ENCODE measurements around the gene SH3RF1.
"Not testable (repeated sequence)": the region's sequence is repeated elsewhere in the genome, so short reads cannot be mapped to it uniquely, and the experiment has no call there.

SH3RF1 gene

GRCh38 chr4:169185133-169185956, 85.4 kb downstream of the SH3RF1 start:
- no peak overlapping the region for H3K4me3 ChIP-seq (ENCODE audit: control insufficient read depth, low read depth, low read length)
- DNase-seq (ENCODE audit: low read depth), result no peak
- no peak for TF ChIP-seq CTCF (conservative IDR thresholded peaks at IDR 0.05; ENCODE audit: control insufficient read depth, insufficient read depth, low read depth, low read length)

- H3K4me3 ChIP-seq (ENCODE audit: control insufficient read depth, low read depth, low read length), result no peak overlapping the region
- DNase-seq (ENCODE audit: low read depth), result no peak
- no peak for TF ChIP-seq CTCF (conservative IDR thresholded peaks at IDR 0.05; ENCODE audit: control insufficient read depth, insufficient read depth, low read depth, low read length)
Observed at GRCh38 chr4:169184686-169185085, 86.1 kb downstream of the SH3RF1 start.

- peak; percentile 60 for DNase-seq (ENCODE audit: low read depth)
- H3K4me3 ChIP-seq (ENCODE audit: control insufficient read depth, low read depth, low read length), result no peak overlapping the region
- no peak for TF ChIP-seq CTCF (conservative IDR thresholded peaks at IDR 0.05; ENCODE audit: control insufficient read depth, insufficient read depth, low read depth, low read length)
Observed at GRCh38 chr4:169184236-169184635, 86.5 kb downstream of the SH3RF1 start.

- no peak overlapping the region for H3K4me3 ChIP-seq (ENCODE audit: control insufficient read depth, low read depth, low read length)
- TF ChIP-seq CTCF (conservative IDR thresholded peaks at IDR 0.05; ENCODE audit: control insufficient read depth, insufficient read depth, low read depth, low read length), result no peak
- DNase-seq (ENCODE audit: low read depth), result no peak
Observed at GRCh38 chr4:169183581-169183980, 87.2 kb downstream of the SH3RF1 start.

GRCh38 chr4:169179609-169180521, 90.9 kb downstream of the SH3RF1 start:
- no peak for DNase-seq (ENCODE audit: low read depth)
- H3K4me3 ChIP-seq (ENCODE audit: control insufficient read depth, low read depth, low read length), result no peak overlapping the region

GRCh38 chr4:169178092-169178491, 92.7 kb downstream of the SH3RF1 start:
- not testable (repeated sequence) for H3K4me3 ChIP-seq (ENCODE audit: control insufficient read depth, low read depth, low read length); DNase-seq (ENCODE audit: low read depth)

More at GRCh38 chr4:169179609-169180521, 90.9 kb downstream of the SH3RF1 start:
- TF ChIP-seq CTCF (conservative IDR thresholded peaks at IDR 0.05; ENCODE audit: control insufficient read depth, insufficient read depth, low read depth, low read length), result no peak

GRCh38 chr4:169175476-169175875, 95.3 kb downstream of the SH3RF1 start:
- no peak overlapping the region for H3K4me3 ChIP-seq (ENCODE audit: control insufficient read depth, low read depth, low read length)
- TF ChIP-seq CTCF (conservative IDR thresholded peaks at IDR 0.05; ENCODE audit: control insufficient read depth, insufficient read depth, low read depth, low read length), result no peak
- no peak for DNase-seq (ENCODE audit: low read depth)

Data from fibroblast of mammary gland (primary cell).